AML-193 (cell line): ENCODE results near the gene ASB8.

Source experiments
- DNase-seq, 2 experiments: peaks; one replicate each; lab custom pipeline; 2025; lab: John Stamatoyannopoulos, UW

Gene ASB8

DNA sequence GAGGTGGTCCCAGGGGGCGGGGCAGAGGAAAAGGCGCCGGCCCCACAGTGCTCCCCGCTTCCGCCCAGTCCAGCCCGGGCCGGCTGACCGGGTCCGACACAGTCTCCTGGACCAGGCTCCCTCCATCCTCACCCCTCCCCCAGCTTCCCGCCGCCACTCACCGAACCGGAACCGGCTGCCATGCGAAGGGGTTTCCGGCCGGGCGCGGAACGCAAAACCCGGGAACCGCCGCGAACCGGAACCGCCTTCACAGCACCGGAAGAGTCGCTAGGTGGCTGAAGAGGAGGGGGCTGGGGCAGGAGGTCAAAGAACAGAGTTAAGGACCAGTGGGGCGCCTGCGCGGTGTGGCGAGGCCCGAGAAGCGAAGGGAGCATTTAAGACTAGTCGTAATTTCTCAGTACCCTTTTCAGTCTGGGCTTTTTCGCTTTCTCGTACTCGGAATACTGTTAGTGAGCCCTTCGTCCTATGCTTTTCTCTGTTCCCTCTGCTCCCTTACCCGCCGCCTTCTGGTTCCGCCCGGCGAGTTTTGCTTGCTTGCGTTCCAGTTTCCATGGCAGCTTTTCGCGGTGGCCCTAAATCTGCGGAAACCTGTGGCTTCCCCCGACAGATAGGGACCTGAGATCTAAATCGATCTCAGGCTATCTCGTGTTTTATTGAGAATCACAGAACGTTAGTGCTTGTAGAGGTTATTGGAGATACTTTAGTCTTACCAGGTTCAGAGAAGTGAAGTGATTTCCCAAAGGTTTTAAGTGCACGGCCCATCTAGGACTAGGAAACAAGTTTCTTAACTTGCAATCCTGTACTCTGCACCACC, 51.2 kb downstream of the ASB8 start, which contains the start of gene SENP1:
SENP1 (minus strand) TSS at position 213 of the 814 bp plus-strand sequence. CDS start 4,607 bp downstream, outside the sequence.
- peak; percentile 74 to 87 for DNase-seq

DNA sequence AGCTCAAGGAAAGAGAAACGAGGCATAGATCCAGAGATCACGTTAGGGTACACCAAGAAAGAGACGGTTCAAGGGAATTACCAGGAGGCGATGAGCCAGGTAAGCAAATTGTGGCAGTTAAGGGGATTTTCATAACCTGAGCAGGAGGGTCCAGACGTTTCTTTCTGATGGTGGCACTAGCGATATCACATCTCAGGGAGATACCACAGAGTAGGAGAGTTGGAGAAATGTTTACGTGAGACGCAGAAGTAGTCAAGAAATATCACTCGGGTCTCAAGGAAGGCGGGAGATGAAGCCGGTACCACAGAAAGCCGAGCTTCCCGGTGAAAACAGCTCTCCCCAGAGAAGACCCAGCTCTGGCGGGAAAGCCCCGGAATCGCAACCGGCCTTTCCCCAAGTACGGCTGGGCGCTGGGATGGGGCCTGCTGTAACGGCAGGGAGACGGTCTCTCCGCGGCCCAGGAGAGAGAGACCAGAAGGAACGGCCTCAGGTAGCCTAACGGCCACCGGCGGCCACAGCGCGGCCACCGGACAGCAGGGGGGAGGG, 51.9 kb downstream of the ASB8 start:
- peak in 1 of 2 experiments; percentile 17 for DNase-seq

DNA sequence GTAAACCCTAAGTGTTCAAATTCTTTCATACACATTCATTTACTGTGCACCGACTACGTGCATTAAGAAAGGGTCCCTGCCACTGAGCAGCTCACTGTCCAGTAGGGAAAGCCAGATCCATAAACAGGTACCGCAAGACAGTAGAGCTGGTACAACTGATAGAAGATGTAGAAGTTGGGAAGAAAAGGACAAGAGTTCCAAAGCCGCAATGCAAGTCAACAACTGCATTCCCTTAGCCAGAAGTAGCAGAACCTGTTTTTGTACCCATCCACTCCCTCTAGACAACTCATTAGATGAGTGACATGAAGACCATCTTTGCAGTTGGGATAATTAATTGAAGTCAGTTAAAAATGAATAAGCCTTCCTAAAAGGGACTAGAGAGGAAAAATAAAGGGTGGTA, 52.8 kb downstream of the ASB8 start:
- no peak for DNase-seq
